HPDE6-E6E7 (cell line): Measurements from ENCODE around the gene RTTN.

Experiments used
- DNase-seq: peaks from one replicate; pipeline ENCODE4 v3.0.0; 2011; ENCODE audit warnings: missing footprints; ENCODE audit errors: extremely low spot score

Gene RTTN

DNA sequence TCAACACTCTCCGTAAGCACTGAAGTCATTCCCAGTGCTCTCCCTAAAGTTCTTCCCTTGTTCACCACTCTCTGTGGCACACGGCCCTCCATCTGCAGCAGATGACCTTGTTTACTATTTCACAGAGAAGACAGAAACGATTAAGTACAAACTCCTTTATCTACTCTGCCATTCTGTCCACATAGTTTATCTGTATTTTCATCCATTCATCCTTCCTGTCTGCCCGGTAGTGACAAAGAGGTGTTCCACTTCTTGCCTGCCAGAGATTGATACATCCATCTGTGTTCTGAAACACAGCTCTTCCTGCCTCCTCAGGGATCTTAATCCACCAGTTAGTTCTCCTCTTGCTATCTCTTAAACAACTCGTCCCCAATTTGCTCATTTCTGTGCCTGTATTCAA, 179.9 kb downstream of the RTTN start:
- DNase-seq = no peak

DNA sequence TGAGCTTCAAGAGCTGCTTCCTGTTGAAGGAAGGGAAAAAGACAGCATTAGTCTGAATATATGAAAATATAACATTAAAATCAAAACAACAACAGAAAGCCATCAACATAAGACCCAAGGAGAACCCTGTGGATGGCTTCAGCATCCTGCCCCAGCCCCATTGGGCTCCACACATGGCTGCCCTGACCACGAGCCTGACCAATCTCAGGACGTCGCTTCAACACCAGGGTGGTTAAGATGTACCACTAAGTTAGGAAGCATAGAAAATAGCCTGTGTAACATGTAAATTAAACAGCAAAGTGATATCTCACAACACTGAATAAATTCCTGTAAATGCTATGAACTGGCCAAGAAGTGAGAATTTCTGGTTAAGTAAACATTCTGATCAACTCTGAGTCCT, 180.7 kb downstream of the RTTN start:
- no peak for DNase-seq

DNA sequence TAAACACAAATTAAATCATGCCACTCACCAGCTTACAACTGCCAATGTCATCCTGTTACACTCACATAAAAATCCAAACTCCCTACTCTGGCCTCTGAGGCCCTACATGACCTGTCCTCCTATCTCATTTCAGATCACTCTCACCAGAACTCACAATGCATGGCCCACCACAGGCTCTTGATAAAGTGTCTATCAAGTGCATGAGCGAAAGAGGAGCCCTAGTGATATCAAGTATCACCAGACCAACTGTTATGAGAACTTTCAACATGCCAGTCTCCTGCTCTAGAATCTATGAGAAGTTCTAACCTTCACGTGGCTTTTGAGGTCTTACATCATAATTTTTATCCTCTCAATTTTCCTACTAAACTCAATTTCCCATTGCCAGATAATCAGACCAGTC, 181.4 kb downstream of the RTTN start:
- no peak for DNase-seq

DNA sequence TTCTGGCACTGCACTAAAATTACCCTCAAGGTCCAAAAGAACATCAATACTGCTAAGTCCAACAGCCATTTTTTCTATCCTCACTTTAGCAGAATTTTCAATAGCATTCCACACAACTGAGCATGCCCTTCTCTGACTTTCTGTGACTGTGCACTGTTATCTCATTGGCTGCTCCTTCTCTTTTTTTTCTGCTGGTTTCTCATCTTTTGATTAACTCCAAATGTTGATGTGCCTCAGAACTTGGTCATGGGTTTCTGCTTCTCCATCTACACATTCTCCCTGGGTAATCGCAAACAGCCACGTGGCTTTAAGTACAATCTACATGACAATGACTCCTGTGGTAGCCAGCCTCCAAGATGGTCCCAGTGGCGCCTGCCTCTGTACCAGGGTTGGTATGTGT, 182.9 kb downstream of the RTTN start:
- no peak for DNase-seq

DNA sequence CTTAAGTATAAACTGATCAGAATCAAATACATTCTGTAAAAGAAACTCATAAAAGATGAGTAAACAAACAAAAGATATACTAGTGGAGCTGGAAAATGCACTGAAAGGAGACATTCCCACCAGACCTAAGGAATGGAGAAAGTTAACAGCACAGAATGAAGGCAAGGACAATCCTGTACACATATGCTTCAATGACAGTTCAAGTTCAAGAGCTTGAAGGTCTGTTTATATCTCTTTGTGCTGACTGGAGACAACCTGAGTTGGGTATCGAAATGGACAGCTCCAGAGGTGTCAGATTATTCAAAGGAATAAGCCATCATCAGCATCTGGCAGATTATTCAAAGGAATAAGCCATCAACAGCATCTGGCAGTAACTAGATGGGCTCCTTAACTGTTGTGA, 184.0 kb downstream of the RTTN start:
- DNase-seq = no peak

DNA sequence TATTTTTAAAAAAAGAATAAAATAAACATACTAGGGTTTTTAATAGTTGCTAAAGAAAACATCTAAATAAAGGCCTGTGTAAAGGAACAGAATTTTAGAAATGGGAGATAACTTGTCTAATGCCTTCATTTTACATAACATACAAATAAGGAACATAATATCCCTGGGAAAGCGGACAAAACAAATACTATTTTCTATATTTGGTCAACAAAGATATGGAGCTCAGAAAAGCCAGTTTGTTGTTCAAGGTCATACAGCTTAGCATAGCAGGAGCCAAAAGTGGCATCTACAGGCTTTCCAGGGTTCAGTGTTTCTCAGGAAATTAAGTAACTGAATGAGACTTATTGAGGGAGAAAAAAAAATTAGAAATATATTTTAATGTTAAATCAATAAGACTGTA, 184.4 kb downstream of the RTTN start:
- no peak for DNase-seq

DNA sequence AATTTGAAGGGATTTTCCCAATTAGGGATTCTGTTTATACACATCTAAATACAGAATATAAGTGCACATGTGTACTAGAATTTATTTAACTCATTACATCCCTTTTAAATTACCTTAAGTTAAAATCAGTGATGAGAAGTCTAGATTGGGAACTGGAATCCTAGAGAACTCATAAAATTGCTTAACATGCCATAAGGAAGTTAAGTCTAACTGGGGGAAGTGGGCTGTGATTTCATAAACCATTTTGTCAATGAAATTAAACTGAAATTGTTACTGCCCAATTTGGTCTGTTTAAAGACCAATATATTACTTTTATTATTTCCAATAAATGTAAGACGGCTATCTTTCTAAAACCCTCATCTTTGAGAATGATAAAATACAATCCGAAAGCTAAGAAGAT, 185.5 kb downstream of the RTTN start:
- DNase-seq = no peak

DNA sequence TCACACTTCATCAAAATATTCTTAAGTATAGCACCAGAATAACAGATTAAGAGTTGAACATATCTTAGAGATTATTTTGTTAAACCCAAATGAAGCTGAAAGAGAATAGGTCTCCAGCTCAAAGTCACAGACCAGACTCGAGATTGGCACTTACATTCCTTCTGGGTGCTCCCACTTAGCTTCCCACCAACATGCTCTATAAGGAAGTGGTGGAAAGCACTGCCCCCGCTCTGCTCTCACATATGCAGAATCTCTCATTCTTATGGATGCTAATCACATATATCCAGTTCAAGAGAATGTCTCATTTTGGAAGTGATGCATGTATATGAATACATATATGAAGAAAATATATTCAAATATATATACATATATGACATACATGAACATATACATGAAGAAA, 186.4 kb downstream of the RTTN start:
- DNase-seq = no peak

DNA sequence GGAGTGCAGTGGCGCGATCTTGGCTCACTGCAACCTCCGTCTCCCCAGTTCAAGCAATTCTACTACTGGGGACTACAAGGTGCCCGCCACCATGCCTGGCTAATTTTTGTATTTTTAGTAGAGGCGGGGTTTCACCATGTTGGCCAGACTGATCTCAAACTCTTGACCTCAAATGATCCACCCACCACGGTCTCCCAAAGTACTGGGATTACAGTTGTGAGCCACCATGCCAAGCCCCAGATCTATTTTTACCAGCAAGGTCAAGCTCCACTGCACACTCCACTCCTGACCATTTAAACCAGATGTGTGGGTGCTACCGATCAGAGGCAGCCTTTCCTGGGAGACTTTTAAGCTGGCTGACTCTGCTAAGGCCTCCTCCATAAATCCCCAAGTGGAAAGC, 190.4 kb downstream of the RTTN start:
- no peak for DNase-seq

DNA sequence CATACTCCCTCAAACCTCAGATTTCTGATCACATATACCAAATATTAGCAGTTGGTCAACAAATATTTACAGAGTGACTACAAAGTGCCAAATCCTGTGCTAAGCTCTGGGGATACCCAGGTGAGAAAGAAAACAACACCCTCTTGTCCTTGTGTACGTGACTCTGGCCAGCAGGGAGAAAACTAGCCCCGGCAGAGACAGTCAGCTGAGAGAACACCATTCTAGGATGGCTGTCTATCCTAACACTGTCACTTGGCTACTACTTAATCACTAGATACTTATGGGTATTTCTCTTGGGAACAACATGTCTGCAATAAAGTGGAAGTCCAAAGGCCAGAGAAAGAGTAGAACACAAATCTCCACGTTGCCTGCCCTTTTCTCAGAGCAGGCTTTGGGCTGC, 199.9 kb downstream of the RTTN start:
- DNase-seq = no peak

DNA sequence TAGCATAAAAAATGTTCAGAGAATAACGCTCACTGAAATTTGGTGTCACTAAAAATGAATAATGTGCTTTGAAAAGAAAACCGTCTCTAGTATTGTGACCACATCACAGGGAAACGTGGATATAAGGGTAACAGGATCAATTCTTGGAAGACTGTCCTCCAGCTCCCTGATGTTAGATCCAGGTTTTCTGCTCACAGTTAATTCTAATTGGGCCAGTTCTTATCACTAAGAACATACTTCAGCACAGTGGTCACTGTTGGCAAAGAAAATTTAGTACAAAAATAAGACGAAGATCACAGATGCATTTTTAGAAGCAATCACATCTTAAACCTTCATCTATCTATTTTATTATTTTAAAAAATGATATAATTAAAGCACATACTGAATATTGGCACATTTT, 200.8 kb downstream of the RTTN start:
- no peak for DNase-seq

DNA sequence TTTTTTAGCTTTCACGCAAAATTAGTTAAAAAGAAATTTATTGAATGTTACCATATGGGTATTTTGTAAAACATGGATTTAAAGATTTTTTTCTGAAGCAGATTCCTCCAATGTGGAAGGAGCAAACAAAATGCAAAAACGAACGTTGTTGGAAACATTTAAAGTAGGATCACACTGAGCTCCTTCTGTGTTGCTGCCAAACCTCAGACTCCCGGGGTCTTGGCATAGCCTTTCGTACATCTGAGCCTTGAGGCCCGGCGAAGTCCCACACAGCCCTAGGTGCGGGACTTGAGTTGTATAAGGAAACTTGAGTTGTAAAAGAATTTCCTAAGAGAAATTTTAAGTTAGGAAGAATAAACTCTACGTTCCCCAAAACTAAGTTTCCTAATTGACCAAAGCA, 205.8 kb downstream of the RTTN start:
- DNase-seq = no peak

DNA sequence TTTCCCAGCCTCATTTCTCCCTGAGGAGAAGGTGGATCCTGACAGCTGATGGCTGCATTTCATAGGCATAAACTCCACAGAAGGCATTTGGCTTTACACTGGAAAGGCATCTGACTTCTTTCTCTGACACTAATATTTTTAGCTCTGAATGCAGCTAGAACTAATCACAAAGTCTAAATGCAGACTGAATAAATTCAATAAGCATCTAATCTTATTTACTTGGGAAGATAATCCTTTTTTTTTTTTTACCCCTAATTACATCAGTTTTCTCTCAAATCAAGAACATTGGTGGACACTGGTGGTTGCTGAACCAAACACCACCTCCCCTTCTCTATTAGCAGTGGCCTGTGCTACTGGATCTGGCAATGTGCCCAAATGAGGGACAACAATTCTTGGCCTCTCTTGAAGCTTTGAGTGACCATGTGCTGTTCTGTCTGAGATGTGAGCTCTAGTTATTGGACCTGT, 206.9 kb downstream of the RTTN start:
- no peak for DNase-seq

DNA sequence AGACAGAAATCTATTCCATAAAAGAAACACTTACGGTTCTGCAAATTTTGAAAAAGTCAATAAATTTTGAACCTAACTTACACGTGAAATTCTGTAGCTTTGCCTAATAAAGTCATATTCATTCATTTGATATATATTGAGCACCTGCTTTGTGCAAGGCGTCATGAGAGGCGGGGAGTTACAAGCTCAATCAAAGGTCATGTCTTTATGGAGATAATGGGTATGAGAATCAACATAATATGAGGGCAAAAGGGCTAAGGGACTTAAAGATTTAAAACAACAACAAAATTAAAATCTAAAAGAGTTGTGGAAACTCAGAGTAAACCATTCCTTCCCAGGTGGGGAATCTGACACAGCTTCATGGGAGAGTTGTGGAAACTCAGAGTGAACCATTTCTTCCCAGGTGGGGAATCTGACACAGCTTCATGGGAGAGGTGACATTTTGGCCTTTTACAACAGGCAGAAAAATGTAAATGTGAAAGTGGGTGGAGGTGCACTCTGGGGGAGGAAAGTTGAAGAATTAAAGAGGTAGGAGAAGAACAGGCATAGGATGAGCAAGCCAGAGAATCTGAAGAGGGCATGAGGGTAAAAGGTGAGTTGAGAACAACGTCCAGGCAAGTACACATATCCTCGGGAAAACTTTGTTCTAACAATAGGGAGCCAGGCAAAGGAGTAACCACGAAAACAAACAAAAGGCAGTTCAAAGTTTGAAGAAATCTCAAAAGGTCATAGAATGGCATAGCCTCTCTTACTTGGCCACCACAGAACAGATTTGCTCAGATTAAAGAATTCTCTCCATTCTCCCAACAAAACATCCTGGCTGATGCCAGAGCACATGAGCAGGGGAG, 208.3 kb downstream of the RTTN start:
- DNase-seq = no peak

DNA sequence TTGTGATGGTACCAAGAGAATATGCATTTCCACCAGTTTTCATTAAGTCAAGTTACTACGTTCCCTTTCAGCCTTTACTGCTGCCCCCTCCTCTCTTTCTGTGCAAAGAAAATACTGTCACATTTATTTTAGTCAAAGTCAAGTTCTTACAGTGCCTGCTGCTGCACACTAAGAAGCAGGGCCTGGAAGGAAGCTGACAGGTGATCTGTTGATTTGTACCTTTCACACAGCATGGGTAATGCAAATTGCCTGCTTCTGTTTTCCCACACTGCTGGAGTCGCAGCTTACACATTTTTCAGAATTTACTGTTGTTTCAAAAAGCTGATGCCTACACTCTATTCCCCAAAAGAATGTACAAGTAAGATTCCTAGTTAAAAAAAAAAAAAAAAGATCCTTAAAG, 209.1 kb downstream of the RTTN start:
- no peak for DNase-seq

DNA sequence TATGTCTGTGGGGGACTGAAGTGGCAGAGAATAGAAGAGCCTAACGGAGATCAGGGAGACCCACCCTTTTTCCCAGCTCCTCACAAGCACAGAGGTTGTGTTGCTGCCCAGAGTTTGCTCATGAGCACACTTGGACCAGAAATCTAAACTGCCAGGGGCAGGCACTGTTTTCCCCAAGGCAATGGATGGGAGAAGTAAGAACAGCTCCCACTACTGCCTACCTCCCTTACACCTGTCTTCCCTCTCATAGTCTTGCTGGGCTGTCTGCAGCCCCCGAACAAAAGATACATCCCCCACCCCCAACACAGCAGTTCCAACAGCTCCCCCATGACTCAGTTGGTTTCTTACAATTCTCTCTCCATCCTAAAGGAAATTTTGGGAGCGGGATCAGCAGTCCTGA, 209.7 kb downstream of the RTTN start:
- DNase-seq = no peak

DNA sequence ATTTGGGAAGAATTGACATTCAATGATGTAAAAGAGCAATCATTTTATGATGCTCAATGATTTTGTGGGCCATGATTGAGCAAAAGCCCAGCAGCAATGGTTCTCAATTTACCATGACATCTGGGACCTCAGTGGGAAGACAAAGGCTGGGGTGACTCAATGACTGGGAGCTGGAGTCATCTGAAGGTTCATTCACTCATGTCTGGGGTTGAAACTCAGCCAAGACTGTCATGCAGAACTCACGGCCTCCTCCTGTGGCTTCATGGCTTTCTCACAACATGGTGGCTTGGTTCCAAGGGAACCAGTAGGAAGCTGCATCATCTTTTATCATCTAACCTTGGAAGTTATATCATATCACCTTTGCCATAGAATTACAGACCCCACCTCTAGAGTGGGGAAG, 212.7 kb downstream of the RTTN start:
- no peak for DNase-seq

DNA sequence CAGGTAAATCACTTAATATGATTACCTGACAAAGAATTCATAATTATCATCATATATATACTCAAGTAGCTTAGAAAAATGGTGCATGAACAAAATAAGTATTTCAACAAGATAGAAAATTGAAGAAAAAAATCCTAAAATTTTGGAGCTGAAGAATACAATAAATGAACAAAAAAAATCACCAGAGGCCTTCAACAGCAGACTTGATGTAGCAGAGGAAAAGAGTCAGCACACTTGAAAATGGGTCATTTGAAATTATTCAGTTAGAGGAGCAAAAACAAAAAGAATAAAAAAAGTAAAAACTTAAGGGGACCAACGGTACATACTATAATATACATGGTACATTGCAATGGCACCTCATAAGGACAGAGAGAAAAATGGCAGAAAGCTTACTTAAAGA, 217.6 kb downstream of the RTTN start:
- no peak for DNase-seq

DNA sequence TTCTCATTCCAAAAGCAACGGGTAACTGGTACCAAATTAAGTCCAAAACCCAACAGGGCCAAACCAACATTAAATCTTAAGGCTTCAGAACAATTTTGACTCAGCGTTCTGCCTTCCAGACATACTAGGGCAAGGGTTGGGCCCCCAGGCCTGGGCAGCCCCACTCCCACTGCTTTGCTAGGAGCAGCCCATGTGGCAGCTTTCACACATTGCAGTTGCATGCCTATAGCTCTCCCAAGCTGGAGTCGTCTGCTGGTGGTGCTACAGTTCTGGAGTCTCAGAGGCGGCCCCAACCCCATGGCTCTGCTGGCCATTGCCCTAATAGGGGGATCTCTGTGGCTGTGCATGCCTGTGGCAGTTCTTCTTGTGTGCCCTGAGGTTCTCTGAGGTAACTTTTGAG, 220.2 kb downstream of the RTTN start:
- no peak for DNase-seq

DNA sequence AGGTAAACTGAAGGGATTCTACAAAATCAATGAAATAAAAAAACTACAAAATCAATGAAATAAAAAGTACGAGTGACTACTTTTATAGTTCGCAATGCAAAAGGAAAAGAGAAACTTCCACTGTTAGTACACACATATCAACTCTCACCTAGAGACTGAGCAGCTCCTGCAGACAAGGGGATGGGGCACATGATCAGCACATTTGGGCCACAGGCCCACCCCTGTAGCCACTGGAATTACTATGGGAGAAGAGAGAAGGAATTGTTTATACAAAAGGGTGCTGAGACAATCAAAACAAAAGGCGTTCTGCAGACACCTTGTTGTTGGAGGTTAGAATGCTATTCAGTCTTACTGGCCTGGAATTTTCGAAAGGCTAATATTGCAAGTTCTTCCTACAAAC, 223.1 kb downstream of the RTTN start:
- DNase-seq = no peak

DNA sequence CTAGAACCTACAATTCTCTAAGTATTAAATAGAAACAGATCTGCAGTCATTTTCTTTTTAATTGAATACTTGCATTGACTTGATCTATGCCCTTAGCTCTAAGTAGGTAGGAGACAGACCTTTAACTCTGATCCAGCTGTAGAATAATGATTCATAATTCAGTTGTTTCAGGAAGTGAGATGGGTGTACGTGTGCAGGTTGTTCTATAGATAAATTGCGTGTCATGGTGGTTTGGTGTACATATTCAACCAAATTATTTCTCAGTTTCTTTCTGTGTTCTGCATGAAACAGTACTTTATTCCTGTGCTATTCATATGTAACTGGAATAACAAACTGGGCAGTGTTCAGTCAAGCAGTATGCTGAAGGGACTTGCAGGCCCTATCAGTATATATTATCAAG, 223.5 kb downstream of the RTTN start:
- no peak for DNase-seq

DNA sequence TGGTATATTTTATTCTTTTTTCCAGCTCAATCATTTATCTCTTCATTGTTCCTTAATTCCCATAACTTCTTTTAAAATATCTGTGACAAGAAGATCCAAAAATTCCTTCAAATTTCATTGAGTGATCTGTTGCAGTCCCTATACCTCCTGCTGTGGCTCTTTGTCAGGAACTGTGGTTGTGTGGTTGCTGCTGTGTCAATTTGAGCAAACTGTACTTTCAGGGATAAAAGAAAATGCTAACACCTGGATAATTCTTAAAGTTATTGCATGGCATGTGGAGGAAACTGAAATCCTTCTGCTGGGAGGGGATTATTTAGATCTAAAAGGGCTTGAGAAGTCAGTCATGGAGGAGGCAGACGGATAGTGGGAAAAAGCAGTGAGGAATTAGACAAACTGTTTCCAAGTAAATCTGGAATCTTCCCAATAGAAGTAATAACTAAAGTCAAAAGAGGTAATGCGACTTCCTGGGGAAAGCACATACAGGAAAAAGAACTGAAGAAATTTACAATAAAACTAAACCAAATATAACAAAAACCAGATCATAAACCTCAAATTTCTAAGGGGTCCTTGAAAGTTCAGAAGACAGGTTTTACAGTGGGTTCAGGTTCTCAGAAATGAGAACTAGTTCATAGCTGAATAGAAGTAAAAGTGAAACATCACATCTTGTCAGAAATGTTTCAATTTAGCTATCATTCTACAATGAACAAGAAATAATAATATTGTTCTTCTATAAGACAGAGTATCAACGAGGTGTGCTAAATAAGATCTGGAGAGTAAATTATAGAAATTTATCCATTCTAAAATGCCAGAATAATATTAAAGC, 224.3 kb downstream of the RTTN start:
- no peak for DNase-seq

DNA sequence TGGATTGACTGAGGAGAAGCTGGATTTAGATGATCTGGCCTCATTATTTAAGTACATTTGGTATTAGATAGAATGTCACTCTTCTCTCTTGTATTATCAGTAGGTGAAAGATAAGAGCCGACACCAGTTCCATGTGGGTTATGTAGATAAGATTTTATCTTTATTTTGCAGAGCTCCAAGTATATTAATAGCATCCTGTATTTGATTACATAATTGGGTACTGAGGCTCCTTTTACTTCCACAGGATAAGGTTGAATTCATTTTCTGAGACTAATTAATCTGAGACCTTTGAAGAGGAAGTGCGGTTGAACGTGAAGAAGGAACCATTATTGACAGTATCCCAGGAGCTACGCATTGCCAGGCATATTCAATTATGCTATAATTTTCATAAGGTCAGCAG, 225.0 kb downstream of the RTTN start:
- DNase-seq = no peak
